GM12878 (cell line): ENCODE results near the gene LRRC8B.

Experiments
- CTCF ChIP-seq, 3 experiments: IDR thresholded peaks in 2 of 3; conservative IDR thresholded peaks in 1 of 3; 2 replicates each; pipeline ENCODE4 v1.5.1; 2011; ENCODE audit warnings: low read depth in 3 of 3, low read length in 3 of 3, mild to moderate bottlenecking in 3 of 3, control low read depth in 2 of 3, moderate library complexity in 2 of 3, inconsistent platforms in 1 of 3, mixed read lengths in 1 of 3; ENCODE audit not compliant: control insufficient read depth in 2 of 3, insufficient read depth in 1 of 3; ENCODE audit errors: extremely low read depth in 1 of 3
- POLR2A ChIP-seq: IDR thresholded peaks from 2 replicates; pipeline ENCODE4 v1.6.1; 2011; ENCODE audit warnings: low read depth, mild to moderate bottlenecking, low read length
- RELA ChIP-seq: fragments of 450-650 bp; IDR thresholded peaks from 2 replicates; pipeline ENCODE4 v1.8.0; 2014; ENCODE audit warnings: borderline replicate concordance; ENCODE audit not compliant: partially characterized antibody
- TF ChIP-seq, protein P1 (sequence below): IDR thresholded peaks from 2 replicates; pipeline ENCODE4 v1.6.1; 2011; ENCODE audit warnings: mild to moderate bottlenecking, low read depth, low read length, moderate library complexity; ENCODE audit not compliant: insufficient replicate concordance
- TF ChIP-seq, protein P2 (sequence below): fragments of 450-650 bp; formaldehyde crosslinking; IDR thresholded peaks from 2 replicates; pipeline ENCODE4 v1.4.0; 2022; ENCODE audit warnings: mild to moderate bottlenecking, moderate library complexity

DNA sequence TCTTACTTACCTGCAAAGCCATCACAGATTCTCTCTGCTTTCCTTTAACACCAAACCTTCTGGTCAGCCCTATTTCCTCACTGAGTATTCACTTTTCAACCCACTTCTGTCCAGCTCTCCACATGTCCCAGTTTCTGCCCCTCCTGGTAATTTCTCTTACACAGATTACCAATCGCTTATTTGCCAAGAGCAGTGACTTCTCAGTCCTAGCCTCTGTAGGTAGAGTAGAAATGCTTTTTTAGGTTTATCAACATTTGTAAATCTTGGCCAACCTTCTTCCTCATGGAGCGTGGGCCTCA, 74.7 kb downstream of the LRRC8B start:
- TF ChIP-seq CTCF (IDR thresholded peaks at IDR 0.05 in 2 of 3, conservative IDR thresholded peaks at IDR 0.05 in 1 of 3; ENCODE audit: control insufficient read depth in 2 of 3, extremely low read depth in 1 of 3, insufficient read depth in 1 of 3, low read depth in 3 of 3, low read length in 3 of 3) (no peak), POLR2A (no peak), RELA (no peak)
- TF ChIP-seq, protein P1, sequence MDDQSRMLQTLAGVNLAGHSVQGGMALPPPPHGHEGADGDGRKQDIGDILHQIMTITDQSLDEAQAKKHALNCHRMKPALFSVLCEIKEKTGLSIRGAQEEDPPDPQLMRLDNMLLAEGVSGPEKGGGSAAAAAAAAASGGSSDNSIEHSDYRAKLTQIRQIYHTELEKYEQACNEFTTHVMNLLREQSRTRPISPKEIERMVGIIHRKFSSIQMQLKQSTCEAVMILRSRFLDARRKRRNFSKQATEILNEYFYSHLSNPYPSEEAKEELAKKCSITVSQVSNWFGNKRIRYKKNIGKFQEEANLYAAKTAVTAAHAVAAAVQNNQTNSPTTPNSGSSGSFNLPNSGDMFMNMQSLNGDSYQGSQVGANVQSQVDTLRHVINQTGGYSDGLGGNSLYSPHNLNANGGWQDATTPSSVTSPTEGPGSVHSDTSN, result no peak
- TF ChIP-seq, protein P2, sequence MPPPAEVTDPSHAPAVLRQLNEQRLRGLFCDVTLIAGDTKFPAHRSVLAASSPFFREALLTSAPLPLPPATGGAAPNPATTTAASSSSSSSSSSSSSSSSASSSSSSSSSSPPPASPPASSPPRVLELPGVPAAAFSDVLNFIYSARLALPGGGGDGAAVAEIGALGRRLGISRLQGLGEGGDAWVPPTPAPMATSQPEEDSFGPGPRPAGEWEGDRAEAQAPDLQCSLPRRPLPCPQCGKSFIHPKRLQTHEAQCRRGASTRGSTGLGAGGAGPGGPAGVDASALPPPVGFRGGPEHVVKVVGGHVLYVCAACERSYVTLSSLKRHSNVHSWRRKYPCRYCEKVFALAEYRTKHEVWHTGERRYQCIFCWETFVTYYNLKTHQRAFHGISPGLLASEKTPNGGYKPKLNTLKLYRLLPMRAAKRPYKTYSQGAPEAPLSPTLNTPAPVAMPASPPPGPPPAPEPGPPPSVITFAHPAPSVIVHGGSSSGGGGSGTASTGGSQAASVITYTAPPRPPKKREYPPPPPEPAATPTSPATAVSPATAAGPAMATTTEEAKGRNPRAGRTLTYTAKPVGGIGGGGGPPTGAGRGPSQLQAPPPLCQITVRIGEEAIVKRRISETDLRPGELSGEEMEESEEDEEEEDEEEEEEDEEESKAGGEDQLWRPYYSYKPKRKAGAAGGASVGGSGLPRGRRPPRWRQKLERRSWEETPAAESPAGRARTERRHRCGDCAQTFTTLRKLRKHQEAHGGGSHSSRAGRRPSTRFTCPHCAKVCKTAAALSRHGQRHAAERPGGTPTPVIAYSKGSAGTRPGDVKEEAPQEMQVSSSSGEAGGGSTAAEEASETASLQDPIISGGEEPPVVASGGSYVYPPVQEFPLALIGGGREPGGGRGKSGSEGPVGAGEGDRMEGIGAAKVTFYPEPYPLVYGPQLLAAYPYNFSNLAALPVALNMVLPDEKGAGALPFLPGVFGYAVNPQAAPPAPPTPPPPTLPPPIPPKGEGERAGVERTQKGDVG (CRISPR knock-in tag), result no peak
